ENCODE data around the gene STING1.

The STING1 gene

DNA sequence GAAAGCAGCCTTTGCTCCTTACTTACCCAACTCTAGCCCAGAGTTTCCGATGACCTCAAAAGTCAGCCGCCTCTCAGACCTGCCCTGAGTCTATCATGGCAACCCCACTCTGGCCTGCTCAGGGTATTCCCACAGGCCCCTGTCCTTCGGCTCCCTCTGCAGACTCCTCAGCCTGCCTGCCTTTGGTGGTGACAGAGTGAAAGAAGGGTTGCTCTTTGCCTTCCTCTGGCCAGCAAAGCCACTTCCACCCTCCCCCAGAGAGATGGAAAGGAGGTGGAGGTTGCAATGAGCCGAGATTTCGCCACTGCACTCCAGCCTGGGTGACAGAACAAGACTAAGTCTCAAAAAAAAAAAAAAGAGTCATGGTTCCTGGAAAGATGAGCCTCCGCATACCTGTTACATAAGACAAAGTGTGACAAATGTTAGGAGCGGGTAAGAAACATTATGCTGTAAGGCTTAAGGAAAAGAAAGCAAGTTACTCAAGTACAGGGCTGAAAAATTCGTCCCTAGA lies 14.1 kb downstream of the STING1 start:
- DNase-seq (ENCODE audit: low read depth in 4 of 4, low spot score in 1 of 4) = no peak

DNA sequence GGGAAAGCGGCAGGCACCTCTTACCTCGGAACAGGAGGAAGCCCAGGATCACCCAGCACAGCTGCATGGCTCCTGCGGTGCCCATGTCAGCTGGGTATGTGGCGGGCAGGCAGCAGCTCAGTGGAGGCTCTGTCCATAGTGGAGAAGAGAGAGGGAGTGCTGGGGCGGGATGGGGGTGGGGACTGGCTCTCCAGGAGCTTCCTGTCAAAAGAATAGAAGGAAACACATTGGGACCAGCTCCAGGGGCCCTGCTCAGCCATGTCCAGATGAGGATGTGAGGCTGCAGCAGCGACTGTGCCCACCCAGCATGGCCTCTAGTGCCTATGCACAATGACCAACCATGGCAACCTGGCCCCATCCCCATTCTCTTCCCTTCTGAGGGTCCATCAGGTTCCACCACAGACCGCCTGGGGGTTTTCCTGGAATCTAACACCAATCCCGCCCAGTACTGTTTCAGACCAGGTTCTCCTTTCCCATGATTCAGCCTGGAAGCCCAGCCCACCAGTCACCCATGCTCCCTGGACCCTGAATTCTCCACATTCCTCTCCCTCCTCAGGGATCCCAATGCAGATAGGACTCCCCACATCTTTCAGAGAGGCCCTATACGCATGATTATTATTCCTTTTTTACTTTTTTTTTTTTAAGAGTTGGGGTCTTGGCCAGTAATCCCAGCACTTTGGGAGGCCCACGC lies 19.8 kb downstream of the STING1 start, which contains the start of gene ECSCR:
ECSCR (minus strand) TSS at position 158 of the 691 bp plus-strand sequence; CDS start at position 85, 73 bp downstream.
- no peak for DNase-seq (ENCODE audit: low read depth in 4 of 4, low spot score in 1 of 4)

DNA sequence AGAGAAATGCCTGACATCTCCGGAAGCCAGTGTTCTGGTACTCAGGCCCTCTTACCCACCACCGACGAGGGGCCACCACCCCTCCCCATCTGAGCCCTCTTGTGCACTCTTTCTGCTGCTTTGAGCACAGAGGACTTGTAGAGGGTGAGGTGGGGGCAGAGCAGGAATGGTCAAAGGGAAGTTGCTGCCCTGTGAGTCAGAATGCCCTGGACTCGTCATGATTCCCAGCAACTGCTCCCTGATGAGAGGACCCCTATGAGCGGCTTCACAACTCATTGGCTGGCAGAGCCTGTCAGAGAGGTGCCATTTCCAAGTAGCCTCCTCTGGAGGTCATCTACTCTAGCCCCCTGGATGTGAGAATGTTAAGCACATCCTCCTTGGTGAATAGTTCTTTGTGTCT lies 20.9 kb downstream of the STING1 start:
- no peak for DNase-seq (ENCODE audit: low read depth in 4 of 4, low spot score in 1 of 4)

DNA sequence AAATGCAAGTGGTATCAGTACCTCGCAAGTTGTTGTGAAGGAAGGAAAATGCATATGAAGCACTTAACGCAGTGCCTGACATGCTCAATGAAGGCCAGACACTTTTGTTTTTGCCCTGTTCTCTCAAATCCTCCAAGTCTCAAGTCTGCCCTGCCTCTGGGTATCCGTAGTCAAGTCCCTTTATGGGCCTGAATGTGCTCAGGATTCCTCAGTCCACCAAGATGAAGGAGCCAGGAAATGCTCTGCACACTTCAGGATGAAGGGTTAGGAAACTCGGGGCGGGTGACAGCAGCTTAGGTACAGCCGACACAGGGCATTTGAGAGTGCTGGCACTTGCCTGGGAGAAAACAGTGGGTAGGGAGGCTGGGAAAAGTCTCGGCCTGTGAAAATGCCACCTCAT lies 21.4 kb downstream of the STING1 start:
- no peak for DNase-seq (ENCODE audit: low read depth in 4 of 4, low spot score in 1 of 4)

DNA sequence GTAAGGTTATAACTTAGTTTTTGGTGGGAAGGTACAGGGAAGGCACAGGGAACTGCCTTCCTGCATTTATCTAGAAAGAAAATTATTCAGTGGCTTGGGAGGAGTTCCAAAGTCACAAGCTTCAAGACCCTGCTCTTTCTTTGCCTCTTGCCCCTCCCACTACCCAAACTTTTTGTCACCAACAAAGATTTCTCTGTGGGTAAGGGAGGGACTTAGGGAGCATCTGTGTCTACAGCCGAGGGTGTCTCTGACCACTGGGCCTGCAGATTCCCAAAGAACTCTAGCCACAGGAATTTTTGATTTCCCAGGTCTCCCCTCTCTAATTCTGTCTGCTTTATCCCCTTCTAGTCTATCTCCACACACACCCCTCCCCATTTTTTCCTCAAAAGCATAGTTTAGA lies 22.1 kb downstream of the STING1 start:
- no peak for DNase-seq (ENCODE audit: low read depth in 4 of 4, low spot score in 1 of 4)

DNA sequence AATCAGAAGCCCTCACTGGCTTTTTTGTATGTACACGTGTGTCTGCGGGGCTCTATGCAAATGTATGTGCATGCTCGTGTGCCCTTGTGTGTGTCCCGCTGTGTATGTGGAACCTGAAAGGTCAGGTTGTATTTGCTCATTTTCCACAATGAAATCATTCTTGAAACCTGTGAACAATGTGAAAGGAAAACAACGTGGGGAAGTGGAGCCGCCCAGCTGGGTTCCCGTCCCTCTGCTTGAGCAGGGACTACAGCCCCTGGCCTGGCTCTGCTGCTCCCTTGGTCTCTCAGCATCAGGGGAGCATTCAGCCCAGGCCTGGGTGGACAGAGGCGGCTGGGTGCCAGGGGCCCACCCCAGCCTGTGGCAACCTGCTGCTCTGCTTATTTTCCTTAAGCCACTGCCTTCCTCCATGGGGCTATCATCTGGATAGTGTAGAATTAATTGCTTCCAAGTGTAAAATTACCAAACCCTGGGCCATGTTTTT lies 23.1 kb downstream of the STING1 start:
- no peak for DNase-seq (ENCODE audit: low read depth in 4 of 4, low spot score in 1 of 4)

DNA sequence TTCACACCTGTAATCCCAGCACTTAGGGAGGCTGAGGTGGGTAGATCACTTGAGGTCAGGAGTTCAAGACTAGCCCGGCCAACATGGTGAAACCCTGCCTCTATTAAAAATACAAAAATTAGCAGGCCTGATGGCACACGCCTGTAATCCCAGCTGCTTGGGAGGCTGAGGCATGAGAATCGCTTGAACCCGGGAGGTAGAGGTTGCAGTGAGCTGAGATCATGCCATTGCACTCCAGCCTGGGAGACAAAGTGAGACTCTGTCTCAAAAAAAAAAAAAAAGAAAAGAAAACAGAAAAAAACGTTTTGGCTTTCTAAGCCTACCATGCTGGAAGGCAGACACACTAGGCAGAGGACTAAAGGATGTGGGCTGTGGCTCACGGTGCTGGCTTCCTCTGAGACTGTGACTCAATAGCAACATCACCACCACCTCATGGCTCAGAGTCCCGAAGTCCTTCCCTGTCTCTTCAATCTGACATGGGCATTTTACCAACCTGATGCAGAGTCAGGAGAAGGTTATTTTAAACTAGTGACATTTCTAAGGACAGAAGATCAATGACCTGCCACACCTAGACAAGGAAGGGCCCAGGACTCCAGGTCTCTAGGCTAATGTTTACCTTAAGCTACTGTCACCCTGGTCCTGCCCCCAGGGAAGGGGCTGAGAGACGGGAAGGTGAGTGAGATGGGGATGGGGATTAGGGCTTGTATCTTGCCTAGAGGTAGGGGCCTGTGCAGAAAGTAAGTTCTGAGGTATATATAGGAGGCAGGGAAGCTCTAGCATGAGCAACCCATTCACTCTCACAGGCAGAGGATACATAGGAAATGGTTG lies 23.8 kb downstream of the STING1 start:
- DNase-seq (ENCODE audit: low read depth in 4 of 4, low spot score in 1 of 4) = peak in 3 of 4 experiments; percentile 46 to 68 (median 56)

DNA sequence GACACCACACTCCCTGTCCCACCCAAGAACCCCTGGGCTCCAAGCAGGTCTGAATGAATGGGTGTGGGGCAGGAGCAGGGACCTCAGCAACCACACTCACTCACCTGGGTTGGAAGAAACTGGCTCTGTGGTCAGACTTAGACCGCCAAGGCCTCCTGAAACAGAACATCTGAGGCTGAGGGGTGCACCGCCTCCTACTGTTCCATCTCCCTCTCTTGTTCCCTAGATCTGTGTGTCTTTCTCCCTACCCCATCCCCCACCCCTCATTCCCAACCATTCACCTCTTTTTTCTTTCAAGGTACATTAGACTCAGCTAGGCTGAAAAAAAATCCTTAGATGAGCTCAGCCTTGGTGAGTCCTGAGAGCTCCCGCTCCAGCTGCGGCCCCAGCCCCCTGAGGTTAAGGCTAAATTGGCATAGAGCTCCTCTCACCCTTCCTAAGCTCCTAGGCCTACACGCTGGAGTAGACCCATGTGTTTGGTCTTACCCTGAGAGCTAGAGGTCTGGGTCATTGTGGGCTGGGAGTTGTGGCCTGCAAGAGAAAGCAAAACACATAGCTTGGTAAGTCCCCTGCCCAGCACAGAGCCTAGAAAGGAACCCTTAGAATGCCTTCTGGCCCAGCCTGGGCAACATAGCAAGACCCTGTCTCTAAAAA lies 24.8 kb downstream of the STING1 start:
- DNase-seq (ENCODE audit: low read depth in 4 of 4, low spot score in 1 of 4) = no peak

DNA sequence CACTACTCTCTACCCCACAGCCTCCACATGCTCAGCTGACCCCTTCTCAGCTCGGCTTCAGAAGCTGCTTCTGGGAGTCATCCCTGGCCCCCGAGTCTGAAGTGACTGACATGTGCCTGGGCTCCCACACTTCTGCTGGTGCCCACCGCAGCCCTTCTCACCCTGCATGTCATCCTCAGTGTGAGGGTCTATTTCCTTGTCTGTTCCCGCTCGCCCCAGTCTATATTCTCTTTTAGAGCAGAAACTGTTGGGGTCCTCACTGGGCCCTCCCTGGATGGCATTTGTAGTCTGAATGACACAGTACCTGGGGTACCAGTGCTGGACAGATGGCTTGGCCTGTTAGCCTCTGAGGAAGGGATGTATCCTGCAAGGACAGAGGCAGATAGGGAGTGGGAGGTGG lies 25.3 kb downstream of the STING1 start:
- no peak for DNase-seq (ENCODE audit: low read depth in 4 of 4, low spot score in 1 of 4)

DNA sequence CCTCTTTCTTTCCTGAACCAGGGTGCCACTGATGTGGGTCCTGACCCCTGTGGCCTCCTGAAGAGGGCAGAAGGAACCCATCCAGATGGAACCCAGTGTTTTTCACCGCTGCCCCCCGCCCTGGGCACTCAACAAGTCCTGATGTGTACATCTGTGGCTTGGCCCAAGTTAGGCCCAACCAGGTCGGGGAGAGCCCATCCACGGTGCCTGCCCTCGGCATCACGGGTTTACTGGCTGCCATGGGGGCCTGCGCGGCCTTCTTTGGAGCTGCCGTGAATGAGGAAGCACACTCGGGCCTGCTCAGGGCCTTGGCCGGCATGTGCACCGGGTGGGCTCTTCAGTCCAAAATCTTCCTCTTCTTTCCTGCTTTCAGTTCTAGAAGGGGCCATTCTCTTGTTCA lies 25.8 kb downstream of the STING1 start:
- no peak for DNase-seq (ENCODE audit: low read depth in 4 of 4, low spot score in 1 of 4)

DNA sequence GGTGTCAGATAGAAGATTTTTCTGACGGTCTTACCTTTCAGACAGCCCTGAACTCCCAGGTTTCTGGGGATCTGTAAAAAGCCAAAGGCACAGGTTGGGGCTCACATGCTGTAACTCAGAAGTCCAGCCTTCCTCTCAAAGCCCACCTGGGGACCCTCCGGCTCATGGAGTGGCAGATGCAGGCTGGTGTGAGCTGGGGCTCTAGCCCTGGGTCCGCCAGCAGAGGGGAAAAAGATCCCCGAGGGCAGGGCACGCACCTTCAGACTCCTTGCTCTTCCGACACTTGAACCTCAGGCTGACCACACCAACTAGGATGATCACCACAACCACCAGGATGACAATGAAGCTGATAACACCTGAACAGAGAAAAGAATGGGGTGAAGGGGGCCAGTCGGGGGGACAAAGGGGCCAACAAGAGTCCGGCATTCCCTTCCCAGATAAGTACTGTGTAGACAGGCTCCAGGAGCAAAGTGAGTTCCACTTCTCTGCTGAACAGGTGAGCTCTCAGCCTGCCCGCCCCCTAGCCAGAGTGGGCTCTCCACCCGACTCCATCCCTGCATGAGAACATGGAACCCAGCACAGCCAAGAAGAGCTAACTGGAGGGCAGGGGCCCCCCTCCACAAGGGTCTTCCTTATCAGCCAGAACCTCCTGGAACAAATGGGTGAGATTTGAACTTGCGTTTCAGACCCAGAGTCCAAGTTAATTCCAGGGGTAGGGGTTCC lies 27.8 kb downstream of the STING1 start:
- DNase-seq (ENCODE audit: low read depth in 4 of 4, low spot score in 1 of 4) = no peak

DNA sequence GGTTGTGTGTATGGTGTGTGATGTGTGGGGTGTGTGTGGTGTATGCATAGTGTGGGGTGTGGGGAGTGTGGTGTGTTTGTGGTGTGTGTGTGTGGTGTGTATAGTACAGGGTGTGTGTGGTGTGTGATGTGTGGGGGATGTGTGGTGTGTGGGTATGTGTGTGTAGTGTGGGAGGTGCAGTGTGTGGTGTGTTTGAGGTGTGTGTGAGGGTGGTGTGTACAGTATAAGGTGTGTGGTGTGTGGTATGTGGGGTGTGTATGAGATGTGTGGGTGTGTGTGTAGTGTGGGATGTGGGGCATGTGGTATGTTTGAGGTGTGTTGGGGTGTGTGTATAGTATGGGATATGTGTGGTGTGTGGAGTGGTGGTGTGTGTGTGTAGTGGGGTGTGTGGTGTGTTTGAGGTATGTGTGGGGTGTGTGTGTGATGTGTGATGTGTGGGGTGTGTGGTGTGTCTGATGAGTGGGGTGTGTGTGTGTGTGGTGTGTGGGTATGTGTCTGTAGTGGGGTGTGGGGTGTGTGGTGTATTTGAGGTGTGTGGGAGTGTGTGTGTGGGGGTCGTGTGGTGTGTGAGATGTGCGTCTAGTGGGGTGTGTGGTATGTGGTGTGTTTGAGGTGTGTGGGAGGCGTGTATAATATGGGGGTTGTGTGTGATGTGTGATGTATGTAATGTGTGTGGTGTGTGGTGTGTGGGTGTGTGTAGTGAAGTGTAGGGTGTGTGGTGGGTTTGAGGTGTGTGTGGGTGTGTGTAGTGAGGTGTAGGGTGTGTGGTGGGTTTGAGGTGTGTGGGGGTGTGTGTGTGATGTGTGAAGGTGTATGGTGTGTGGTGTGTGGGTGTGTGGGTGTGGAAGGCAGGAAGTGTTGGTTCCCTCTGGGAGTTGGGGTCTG lies 28.6 kb downstream of the STING1 start:
- DNase-seq (ENCODE audit: low read depth in 4 of 4, low spot score in 1 of 4) = no peak

DNA sequence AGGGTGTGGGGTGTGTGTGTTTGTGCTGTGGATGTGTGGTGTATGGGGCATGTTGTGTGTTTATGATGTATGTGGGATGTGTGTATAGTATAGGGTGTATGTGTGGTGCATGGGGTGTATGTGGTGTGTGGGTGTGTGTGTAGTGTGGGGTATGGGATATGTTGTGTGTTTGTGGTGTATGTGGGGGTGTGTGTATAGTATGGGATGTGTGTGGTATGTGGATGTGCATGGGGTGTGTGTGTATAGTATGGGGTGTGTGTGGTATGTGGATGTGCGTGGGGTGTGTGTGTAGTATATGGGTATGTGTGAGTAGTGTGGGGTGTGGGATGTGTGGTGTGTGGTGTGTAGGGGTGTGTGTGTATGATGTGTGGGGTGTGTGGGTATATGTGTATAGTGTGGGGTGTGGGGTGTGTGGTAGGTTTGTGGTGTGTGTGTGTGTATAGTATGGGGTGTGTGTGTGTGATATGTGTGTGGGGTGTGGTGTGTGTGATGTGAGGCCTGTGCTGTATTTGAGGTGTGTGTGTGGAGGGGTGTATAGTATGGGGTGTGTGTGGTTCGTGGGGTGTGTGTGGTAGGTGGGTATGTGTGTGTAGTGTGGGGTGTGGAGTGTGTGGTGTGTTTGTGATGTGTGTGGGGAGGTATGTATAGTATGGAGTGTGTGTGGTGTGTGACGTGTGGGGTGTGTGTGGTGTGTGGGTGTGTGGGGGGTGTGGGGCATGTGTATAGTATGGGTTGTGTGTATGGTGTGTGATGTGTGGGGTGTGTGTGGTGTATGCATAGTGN lies 30.5 kb downstream of the STING1 start:
- no peak for DNase-seq (ENCODE audit: low read depth in 4 of 4, low spot score in 1 of 4)

DNA sequence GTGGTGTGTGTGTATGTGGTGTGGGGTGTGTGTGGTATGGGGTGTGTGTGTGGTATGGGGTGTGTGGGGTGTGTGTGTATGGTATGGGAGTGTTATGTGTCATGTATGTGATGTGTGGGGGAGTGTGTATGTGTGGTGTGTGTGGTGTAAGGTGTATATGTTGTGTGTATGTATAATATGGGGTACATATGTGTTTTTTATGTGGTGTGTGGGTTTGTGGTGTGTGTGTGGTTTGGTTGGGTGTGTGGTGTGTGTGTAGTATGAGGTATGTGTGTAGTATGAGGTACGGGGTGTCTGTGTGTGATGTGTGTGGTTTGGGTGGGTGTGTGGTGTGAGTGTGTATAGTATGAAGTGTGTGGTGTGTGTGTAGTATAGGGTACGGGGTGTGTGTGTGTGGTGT lies 31.4 kb downstream of the STING1 start:
- no peak for DNase-seq (ENCODE audit: low read depth in 4 of 4, low spot score in 1 of 4)

DNA sequence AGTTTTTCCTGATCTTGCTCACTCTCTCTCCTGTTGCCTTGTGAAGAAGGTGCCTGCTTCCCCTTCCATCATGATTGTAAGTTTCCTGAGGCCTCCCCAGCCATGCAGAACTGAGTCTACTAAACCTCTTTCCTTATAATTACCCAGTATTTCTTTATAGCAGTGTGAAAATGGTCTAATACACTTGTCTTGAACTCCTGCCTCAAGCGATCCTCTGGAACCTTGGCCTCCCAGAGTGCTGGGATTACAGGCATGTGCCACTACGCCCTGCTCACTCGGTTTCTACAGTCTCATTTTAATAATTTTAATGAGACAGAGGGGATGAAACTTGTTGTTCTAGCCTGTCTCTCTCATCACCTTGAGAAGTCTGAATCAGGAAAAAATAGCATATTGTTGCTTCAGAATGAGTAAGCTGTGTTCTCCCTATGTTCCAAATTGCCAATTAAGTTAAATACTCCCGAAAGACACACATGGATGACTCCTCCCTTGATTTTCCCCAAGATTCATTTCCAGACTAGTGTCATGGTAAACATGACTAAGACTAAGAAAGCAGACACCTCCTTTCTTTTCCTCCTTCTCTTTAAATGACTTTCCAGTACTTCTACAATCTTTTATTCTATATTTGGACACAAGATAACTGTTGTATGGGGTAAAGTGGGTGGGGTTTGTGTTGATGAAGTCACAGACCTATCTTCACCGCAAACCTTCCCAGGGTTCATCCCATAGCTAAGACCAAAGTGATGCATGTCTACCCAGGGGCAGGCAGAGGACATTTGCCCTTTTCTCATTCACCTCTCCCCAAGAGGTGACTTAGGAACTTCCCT lies 35.4 kb downstream of the STING1 start:
- DNase-seq (ENCODE audit: low read depth in 4 of 4, low spot score in 1 of 4) = no peak

DNA sequence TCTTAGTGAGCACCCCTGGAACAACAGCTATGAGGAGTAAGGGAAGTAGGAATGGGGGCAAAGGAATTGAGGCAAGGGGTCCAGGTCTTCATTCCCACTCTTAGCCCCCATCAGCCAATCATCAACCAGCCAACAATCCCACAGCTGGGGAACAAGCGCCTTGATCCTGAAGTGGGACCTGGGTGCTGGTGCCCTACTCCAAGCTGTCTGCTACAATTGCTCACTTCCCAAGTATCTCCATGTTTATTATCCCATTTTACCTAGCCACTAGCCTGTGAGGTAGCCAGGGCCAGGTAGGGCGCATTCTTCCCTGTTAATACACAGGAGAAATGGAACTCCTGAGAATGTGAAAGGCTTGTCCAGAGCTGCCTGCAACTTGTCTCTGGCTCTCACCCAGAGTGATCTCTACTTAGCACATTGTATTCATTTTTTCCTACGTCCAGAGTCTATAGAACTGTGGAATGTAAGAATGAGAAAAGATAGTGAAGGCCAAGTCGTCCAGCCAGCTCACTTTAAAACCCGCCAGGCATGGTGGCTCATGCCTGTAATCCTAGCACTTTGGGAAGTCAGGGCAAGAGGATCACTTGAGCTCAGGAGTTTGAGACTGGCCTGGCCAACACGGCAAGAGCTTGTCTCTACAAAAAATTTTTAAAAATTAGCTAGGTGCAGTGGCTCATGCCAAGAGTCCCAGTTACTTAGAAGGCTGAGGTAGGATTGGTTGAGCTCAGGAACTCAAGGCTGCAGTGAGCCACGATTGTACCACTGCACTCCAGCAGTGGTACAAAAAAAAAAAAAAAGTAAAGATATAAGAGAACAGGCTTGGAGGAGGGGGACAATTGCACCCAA lies 37.0 kb downstream of the STING1 start:
- DNase-seq (ENCODE audit: low read depth in 4 of 4, low spot score in 1 of 4) = no peak

DNA sequence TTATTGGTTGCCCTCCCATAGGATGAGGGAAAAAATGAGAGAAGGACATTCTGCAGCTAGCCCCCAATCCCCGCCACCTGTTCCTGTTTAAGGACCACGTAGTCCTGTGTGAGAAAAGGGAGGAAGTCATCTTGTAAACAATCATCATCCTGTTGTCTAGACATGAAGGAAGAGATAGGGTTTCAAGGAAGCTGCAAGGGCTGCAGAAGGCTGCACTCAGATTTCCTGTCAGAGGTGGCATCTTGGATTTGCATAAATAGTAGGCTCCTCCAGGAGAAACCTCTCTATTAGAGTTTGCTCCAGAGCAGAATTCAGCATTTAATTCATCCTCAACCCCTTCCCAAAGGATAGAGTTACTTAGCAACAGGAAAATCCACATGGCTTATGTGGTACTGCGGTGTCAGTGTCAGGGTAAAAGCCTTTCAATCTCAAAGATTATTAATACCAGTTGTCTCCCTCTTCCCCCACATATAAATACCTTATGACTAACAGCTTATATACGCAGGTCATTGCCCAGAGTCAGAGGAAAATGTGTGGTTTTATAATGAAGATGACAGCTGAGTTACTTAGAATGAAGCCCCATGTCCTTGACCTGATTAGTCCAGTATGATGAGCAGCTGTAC lies 38.6 kb downstream of the STING1 start:
- DNase-seq (ENCODE audit: low read depth in 4 of 4, low spot score in 1 of 4) = no peak
